Hematopoietic multipotent progenitor cell treated with erythropoietin and hydrocortisone succinate and interleukin-3 and kit ligand, for 6 days (in vitro differentiated cells): ENCODE results near the gene ABCA8.

ENCODE experiments used
- DNase-seq: peaks from one replicate; pipeline ENCODE4 v3.0.0-alpha.2; 2015

The ABCA8 gene

DNA sequence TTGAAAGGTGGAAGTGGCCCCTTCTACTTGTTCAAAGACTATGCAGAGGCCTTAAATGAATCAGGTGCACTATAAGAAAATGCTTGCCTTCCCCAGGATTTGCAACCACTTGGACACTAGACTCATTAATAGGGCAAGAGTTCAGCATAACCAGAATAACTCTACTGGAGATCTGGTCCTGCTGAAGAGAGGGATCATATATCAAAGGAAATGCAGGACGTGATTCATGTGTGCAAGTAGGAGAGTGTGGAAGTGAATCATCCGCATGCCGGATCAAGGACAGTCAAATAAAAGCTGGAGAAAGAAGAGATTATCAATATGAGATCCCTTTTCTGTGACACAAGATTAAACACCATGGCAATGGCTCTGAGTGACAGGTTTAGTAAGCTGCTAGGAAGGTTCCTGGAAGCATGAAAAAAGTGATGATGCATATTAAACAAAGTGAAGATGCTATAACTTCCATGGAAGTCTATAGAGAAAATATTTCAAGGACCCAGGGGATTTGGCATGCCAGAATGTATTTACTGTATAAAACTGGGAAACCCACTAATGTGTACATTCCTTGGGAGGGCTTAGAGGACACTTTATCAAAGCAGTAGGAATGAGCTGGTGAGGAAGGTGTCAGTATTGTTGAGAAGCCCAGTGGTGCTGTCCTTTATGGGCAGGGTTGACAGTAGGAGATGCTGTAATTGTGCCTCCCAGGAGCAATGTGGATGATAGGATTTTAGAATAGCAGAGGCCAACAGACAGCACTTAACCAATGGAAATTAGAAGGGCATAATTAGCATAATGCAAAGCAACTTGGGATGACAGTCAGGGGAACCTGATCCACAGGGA is 133.1 kb downstream of the ABCA8 start:
- DNase-seq = no peak

DNA sequence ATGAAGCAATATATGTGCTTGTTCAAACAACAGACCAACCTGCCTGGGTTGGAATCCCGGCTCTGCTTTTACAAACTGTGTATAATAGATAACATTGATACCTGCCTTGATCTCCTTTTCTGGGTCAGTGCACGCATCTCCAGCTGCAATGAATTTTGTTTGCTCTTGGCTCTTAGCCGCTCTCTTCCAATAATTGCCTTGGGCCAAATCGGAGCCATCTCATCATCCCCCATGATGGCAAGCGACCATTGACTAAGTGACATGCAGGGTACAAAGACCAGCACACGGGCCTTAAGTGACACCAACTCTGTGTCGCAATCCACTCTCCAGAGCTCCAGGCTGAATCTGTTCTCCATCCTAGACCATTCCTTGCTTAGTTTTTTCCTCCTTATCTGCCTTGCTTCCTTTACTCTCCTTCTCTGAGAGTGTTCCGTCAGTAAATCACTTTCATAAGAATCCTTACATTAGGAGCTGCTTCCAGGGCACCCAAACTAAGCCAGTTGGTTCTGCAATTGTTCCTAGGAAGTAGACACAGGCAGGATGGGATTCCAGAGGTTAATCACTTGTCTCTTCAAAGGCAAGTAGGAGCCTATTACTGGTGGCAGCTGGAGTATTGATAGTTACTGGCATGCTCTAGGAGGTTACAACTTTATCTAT is 134.2 kb downstream of the ABCA8 start:
- DNase-seq = no peak

DNA sequence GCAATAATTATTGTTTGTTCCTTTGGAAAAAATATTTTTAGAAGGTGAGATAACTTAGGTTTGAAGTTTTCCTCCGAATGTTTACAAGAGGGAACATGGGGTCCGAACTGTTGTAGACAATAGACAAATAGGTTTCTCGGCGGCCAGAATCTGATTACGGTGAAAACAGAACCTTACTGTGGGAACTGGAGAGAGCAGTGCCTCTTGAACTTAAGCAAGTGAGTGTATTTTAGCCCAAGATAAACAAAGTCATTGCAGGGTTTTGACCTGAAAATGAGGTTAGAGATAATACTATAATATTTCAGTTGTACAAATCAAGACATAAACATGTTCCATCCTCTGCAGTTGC is 134.7 kb downstream of the ABCA8 start:
- no peak for DNase-seq

GRCh38 chr17:68819465-68819864 is 135.7 kb downstream of the ABCA8 start:
- DNase-seq = no peak
